Right lobe of liver (tissue), 4 donors: Measurements from ENCODE around the gene FANCE.

Experiments used
- CTCF ChIP-seq, 4 donors: fragments of 200-600 bp in 3 of 4; fragments of 450-650 bp in 1 of 4; IDR thresholded peaks; one replicate each; pipeline versions ENCODE4 v1.5.1 to v1.8.0; 2016 to 2022; ENCODE audit warnings: antibody characterized with exemption in 4 of 4, mild to moderate bottlenecking in 2 of 4
- POLR2A ChIP-seq: fragments of 450-650 bp; IDR thresholded peaks from one replicate; pipeline ENCODE4 v1.6.1; 2017; ENCODE audit warnings: antibody characterized with exemption, mild to moderate bottlenecking
- donor health status: DM: no; HTN: no; CAD: no.
- donor health status: DM: no; HTN: no; CAD: no.
- donor health status: DM: no; HTN: yes; CAD: no.

GRCh38 chr6:35427851-35428321, 24.3 kb upstream of the FANCE start:
- TF ChIP-seq CTCF (IDR thresholded peaks at IDR 0.05), result no peak
- no peak for TF ChIP-seq POLR2A
